ENCODE measurements around the gene GPR89B.
"Not testable (repeated sequence)": the region's sequence is repeated elsewhere in the genome, so short reads cannot be mapped to it uniquely, and the experiment has no call there.

GPR89B gene

DNA sequence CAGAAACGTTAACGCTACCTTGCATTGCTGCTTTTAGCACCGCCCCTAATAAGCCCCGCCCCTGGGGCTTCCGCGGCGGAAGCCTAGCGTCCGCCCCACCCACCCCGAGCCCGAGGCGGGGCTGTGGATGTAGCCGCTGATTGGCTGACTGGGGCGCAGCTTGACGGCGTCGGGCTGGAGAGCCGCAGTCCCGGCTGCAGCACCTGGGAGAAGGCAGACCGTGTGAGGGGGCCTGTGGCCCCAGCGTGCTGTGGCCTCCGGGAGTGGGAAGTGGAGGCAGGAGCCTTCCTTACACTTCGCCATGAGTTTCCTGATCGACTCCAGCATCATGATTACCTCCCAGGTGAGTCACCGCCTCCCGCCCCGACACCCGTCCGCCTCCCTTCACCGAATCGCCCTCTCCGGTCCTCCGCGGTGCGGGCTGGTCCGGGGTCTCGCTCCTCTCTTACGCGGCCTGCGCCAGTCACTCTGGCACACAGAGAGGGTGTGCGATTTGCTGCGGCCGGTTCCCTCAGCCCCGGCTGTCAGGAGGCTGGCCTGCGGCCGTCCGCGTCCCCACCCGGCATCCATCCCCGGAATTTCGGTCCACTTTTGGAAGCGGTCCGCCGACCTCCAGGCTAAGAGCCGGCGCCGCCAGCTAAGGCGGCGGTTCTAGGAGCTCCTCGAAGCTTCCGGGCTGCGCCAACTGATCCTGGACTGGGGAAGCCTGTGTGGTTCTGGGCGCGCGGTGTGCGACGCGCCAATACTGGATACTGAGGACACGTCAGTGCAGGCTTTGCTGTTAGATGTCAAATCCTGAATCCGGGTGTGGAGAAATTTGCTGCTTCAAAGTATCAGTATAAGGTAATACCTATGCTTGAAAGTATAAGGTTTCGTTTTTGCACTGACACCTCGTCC lies at the start of gene GPR89B:
Gene GPR89B (plus strand): TSS at position 185 of the 897 bp plus-strand sequence. CDS start 117 bp downstream, at position 302.
- DNase-seq: peak; percentile 85

DNA sequence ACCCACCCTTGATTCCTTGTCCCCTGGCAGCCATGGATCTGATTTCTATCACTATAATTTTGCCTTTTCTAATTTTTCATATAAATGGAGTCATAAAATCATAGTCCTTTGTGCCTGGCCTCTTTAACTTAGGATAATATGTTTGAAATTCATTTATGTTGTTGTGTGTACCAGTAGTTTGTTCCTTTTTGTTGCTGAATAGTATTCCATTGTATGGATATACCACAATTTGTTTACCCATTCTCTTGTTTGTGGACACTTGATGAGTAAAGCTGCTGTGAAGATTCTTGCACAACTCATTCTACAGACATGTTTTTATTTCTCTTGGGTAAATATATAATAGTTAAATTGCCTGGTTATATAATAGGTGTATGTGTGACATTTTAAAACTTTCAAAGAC lies 48.3 kb upstream of the GPR89B start:
- DNase-seq: no peak

DNA sequence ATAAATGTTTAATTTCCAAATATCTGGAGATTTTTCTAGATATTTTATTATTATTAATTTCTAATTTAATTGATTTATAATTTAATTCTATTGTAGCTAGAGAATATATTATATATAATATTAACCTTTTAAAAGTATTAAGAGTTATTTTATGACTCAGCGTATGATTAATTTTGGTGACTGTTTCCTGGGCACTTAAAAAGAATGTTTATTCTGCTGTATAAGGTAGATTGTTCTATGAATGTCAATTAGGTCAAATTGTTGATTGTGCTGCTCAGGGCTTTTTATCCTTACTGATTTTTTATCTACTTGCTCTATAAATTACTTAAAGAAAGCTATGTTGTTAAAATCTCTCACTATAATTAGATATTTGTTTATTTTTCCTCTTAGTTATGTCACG lies 45.7 kb upstream of the GPR89B start:
- no peak for DNase-seq

DNA sequence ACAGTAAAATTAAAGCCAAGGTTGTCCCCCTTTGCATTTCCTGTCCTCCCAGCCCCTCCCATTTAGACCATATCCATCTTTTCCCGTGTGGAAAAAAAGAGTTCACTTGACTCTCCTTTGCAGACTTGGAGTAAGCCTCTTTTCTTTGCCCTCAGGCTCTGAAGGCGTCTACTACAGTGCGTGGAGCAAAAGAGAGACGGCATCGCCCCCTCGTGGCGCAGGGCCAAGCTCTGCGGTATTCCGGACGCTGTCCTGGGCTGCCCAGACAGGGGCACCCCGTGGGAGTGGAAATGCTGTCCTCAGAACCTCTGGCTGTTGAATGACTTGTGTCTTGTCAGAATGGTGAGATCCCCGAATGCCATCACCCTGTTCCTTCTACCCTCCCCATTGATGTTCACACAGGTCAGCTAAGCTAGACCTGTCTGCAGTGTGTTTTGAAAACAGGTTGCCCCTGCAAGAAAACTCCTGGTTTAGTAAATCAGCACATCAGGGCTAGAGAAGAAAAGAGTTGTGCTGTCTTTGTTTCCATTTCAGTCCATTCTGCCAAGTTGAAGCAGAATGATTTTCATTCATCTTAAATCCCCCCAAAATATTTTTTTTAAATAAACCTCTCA lies 37.9 kb upstream of the GPR89B start:
- DNase-seq: peak; percentile 39

DNA sequence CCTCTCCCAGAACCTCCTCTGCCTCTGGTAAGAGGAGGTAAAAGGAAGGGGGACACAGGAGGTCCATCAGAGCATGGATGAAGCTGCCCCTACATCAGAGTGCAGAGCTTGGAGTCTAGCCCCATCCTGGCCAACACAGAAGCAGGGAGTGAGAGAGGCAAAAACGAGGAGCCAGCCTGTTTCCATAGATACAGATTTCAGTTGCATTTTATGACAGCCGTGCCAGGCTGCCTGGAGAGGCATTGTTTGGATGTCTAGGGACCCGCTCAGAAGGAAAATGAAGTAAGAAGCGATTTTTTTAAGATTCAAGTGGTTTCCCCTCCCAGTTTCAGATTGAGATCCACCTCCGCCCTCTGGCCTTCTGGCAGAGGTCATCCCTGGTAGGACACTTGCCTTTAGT lies 37.1 kb upstream of the GPR89B start:
- DNase-seq: no peak

DNA sequence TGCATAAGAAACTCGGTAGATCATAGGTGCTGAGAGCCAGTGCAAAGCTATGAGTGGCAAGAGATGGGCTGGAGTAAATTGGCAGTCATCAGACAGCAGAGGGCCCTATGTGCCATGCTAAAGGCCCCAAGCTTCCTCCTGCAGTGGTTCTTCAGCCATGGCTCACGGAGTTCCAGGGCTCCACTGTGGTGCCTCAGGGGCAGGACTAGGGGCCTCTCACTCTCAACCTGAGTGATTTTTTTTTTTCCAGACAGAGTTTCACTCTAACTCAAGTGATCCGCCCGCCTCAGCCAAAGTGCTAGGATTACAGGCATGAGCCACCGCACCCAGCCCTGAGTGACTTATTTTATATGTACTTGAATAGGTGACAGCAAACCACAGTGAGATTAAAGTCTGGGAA lies 36.0 kb upstream of the GPR89B start:
- DNase-seq: no peak

DNA sequence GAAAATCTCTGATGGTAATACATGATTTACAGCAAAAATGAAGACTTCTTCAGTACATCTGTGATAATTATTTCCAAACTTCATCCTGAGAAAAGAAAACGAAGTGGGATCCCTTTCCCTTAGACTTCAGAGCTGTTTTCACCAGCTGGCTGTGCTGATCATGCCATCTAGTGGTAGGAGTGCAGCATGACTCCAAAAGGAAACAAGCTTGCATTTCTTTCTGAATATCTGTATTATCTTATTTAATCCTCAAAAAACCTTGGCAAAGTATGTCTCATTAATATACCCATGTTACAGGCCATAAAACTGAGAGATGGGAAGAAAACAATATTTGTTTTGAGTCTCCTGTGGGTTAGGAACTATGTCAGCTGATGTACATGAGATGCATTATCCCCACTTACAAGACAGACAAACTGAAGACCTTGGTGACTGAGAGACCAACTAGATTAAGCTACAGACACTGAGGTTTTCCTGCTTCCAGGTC lies 35.4 kb upstream of the GPR89B start:
- peak; percentile 47 for DNase-seq

DNA sequence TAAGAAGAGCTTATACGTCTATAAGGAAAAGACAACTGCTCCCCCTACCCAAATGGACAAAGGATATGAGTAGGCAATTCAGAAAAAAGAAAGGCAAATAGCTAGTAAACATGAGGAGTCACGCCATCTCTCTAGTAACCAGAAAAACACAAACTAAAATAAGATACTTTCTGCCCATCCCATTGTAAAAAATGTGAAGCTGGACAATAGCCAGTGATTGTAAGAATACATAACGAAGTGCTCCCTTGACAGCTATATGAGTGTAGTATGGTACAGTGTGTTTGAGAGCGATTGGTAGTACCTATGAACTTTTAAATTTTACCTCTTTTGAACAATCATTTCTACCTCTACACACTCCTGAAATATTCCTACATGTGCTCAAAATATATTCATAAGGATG lies 33.1 kb upstream of the GPR89B start:
- no peak for DNase-seq

DNA sequence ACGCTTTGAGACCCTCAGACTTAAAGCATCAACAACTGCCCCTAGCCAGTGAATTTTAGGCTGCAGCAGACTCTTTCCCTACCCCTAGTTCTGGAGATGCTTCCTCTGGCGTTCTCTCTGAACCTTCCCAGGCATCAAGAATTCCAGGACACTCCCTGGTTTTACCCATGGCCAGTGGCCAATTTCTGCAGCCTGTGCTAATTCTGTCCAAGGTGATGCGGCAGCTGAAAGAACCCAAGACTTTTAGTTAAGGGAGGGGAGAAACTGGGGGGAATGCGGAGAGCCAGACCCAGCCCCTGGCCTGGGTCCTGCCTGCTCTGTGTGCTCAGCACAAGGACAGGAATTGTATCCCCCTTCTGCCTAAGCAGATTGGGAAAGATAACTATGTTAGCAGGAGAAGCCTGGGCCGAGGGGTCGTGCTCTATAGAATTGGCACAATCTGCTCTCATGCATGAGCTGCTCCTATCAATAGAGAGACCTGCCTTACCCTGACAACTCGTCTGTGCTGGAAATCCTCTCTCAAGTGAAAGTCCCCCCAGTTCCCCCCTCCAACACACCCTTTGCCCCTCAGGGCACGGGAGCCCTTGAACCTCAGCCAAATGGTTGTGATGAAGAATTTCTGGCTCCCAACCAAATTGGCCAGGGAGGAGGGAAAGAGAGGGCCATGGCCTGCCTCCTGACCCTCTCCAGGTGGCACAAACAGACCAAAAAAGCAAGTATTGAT lies 31.0 kb upstream of the GPR89B start:
- no peak for DNase-seq

DNA sequence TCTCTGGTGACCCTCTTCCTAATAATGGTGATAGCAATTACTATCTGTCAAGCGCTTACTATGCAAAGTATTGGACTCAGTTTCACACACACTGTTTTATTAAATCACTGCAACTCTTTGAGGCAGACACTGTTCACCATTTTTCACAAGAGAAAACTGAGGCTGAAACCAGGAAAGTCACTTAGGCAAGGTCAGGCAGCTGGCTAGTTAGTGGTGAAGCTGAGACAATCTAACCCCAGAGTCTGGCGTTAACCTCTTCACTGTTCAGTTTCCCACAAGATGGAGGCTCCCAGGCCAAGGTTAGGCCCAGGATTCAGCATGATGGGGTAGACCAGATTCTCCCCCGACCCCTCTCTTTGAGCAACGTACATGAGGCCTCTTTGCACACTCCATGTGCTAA lies 30.4 kb upstream of the GPR89B start:
- DNase-seq: no peak

DNA sequence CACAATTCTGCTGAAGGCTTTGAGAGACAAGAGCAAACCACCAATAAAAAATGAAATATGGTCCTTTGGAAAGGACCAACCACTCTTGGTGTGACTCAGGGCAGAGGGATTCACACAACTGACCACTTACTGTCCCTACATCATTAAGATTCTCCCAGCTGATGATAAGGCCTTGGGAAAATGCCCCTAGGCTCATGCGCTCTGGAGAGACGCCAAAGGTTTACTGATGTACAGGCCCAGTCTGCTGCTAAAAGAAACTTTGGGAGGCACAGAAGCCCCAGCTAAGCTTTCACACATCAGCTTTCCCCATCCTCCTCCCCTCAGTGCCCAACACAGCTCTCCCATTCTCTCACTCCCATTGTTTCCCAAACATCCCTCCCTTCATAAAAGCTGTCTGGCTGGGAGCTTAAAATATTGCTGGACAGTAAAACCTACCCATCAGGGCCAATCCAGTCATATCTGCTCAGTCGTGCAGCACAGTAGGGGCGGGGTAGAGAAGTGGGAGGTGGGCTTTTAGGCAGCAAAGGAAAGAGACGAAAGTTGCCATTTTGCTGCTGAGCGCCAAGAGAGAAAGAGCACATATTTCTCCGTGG lies 25.9 kb upstream of the GPR89B start, which contains the start of gene GJA8:
Gene GJA8 (plus strand): TSS at position 543 of the 593 bp plus-strand sequence. CDS start 5,161 bp downstream, outside the sequence.
- no peak for DNase-seq

DNA sequence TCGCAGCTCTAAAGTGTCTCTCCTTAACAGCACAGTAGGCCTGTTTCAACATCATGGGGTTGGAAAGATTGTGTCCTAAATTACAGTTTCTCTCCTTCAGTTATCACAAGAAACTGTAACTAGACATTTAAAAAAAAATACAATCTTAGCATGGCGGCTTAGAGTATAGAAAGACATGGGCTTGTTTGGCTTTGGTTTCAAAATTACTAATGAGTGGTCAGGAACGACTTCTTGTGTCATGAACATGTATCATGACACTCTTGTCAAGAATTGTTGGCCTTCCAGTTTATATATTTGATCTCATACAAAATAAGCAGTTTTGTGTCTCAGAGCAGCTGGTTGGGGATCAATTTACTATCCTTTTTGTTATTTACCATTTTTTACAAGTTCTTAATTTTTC lies 23.5 kb upstream of the GPR89B start:
- DNase-seq: no peak

DNA sequence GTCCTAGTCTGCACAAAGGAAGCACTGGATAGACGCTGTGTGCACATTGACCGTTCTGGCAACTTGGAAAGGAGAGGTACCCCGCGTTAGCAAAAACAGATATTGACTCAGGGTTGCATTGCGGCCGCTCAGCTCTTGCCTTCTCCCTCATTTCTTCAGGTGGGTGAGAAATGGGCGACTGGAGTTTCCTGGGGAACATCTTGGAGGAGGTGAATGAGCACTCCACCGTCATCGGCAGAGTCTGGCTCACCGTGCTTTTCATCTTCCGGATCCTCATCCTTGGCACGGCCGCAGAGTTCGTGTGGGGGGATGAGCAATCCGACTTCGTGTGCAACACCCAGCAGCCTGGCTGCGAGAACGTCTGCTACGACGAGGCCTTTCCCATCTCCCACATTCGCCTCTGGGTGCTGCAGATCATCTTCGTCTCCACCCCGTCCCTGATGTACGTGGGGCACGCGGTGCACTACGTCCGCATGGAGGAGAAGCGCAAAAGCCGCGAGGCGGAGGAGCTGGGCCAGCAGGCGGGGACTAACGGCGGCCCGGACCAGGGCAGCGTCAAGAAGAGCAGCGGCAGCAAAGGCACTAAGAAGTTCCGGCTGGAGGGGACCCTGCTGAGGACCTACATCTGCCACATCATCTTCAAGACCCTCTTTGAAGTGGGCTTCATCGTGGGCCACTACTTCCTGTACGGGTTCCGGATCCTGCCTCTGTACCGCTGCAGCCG lies 20.3 kb upstream of the GPR89B start:
- no peak for DNase-seq

DNA sequence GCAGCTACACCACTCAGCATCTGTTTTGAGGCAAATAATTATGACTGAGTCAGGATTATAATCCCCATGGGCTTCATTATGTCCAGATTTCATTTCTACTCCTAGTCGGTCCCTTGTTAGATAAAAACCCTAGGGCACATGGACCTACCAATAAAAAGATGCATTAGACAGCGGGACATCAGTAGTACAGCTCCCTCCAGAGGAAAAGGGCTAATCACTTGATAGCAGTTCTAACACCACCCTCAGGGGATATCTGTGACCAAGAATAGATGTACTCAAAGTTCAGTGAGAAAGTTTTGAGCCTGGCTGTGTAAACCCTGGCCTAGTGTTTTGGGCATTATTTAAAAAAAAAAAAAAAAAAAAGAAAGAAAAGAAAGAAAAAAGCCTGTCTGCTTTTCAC lies 15.7 kb upstream of the GPR89B start:
- no peak for DNase-seq

DNA sequence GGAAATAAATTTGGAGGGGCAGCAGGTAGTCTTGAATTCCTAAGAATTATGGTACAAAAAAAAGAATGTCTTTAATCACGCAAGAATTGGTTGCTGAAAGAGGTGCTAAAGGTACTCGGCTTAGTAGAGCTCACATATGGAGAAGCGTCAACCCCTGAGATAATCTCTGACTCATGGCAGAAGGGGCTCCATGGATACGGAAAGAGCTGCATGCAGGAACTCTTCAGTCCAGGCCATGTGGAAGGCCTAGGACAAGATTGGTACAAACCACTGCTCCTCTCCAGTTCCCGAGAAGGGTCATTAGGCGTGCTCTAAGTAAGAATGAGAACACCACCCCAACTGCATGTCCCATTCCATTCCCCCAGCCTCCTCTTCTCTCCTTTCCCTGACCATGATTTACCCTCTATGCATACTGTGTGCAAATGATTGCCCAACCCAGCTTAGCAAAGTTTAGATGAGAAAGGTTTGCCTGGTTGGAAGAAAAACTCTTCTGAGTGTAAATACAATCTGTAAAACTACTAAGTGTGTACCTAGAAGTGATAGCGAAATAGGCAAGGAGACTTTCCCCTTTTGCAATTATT lies 14.8 kb upstream of the GPR89B start:
- no peak for DNase-seq

DNA sequence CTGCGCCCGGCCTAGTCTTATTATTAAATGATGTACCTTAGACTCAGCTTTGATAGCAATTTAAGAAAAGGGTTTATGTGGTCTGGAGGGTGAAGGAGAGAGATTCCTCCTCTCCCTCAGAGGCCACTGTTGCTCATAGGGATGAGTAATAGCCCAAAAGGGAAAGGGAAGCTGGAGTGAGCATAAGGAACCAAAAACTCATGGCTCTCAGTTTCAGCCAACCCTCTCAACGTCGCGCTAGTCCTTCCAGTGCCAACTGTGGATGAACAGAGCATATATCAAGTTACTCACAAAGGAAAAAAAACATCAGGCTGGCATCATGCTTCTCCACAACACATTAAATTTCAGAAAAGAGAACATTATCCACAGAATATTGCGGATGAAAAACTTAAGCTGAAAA lies 8.3 kb upstream of the GPR89B start:
- DNase-seq: no peak

DNA sequence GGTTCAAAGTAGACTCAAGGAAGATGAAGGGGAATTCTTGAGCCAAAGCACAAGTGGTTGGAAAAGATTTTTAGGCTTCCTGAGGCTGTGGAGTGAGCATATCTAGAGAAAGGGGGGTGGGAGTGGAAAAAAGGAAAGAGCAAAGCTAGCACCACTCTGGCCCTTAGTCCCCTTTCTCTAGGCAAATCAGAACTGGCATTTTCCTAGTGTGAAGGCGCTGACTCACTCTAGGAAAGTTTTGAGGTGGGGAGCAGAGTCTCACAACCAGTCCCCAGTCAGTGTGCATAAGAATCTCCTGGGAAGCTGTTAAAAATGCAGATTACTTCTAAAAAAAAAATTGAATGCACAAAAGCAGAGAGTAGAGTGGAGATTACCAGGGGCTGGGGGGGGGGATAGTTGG lies 3.4 kb upstream of the GPR89B start:
- no peak for DNase-seq

DNA sequence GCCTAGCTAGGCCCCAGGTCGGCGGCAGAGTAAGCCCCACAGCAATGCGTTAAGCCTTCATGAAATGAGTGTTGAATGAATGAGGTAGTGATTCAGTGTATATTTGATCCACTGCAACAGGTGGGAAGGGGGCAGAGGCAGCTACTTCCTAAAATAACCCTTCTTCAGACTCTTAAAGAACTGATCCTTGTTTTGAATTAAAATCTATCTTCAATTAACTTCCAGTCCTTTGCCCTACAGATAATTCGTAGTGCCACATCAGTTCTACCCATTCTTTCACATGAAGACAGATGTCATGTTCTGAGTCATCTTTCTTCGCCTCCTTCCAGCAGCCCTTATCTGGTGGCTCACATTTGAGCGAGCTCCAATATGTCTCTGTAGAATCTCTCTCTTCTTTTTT lies 1.0 kb upstream of the GPR89B start:
- not testable (repeated sequence) for DNase-seq

DNA sequence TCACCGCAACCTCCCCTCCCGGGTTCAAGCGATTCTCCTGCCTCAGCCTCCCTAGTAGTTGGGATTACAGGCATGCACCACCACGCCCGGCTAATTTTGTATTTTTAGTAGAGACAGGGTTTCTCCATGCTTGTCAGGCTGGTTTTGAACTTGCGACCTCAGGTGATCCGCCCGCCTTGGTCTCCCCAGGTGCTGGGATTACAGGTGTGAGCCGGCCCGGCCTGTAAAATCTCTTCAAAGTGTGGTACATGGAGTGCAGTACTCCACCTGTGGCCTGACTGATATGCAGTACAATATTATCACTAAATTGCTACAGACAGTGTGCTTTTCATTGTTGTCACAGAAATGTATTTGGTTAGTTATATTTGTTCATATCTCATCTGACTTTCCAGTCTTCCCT lies 531 bp upstream of the GPR89B start:
- not testable (repeated sequence) for DNase-seq

DNA sequence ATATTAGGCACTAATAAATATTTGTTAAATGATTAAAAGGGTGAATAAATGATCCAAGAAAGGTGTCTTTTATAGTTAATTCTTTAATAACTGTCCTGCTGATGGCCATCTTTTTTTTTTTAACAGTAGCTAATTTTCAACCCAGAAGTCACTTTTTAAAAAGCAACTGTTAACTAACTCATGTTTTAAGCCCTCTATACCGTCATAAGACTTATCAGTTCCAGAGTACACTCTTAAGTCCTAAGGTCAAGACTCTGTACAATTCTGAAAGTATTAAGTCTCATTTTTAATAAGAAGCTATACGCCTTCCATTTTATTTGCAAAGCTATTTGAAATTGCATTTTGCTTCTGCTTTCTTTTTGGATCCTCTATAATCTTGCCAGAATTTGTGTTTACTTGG lies 2.9 kb downstream of the GPR89B start:
- not testable (repeated sequence) for DNase-seq

DNA sequence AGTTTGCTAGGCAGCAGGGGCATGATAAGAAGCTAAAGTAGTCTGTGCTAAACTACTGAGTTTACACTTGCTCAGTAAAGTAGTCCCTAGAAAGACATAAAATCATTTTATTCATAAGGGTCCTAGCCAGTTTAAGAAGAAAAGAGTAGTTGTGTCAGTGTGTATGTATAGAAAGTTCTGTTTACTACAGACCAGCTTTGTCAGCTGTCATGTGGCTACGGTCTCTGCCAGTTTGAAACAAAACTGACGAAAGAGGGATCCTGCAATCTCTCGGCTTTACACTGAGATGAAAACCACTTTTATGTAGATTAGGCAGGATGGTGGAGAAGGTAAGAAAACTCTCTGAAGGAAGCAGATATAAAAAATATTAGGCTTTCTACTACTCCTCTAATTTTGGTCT lies 7.1 kb downstream of the GPR89B start:
- DNase-seq: not testable (repeated sequence)

DNA sequence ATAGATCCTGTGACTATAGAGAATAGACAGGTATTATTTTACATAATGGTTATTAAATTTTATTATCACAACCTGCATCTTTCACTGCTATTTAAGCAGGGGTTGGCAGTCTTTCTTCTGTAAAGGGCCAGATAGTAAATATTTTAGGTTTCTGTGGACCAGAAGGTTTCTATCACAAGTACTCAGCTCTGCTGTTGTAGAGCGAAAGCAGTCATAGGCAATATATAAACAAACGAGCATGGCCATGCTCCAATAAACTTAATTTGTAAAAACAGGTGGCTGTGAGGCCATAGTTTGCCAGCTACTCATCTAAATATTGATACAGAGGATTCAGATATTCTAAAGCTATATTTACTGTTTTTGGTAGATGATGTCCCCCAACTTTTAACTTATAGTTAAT lies 12.2 kb downstream of the GPR89B start:
- DNase-seq: not testable (repeated sequence)
